ENCODE measurements around the gene APOL1. TPM values are rescaled to one million over a fixed set of nuclear protein-coding genes. Genes with fewer than 3 reads are reported as not detected.

The APOL1 gene
- total and polyA plus RNA-seq, 4 donors, result 7.7 to 129 (median 59.5) TPM

DNA sequence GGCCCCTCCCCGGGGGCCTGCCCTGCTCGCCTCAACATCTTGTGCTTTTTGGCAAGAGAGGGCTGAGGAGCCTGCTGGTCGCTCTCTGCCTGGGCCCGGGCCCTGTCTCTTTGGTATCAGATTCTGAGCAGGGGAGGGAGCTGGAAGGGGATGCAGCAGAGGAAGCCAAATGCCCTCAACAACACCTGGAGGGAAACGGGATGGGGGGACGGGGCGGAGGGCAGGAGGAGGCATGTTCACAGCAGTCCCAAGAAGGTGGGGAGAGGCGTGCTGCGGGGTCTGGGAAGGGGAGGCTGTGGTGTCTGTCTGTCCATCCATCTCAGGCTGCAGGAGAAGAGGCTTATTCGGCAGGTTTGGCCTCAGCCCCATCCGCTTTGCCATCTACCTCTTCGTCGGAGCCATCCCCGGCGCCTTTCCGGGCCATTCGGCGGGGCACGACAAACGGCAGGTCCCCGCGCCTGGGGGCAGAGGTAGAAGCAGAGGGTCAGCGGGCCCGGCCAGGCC is 29.4 kb downstream of the APOL1 start:
- Histone ChIP-seq H3K4me1 (ENCODE audit: control insufficient read depth in 4 of 4, insufficient read depth in 4 of 4, low read length in 3 of 4) (peaks cover 15 to 61% (median 43%) of the 10 kb centered on the region in 4 donors), H3K27ac (ENCODE audit: low read depth in 1 of 2, low read length in 2 of 2) (no peak overlapping the region), H3K9ac (ENCODE audit: low read depth in 1 of 2, low read length in 2 of 2) (no peak overlapping the region), H3K27me3 (ENCODE audit: control insufficient read depth in 4 of 4, insufficient read depth in 4 of 4, low read length in 3 of 4) (no peaks in the 10 kb centered on the region), H3K9me3 (ENCODE audit: control insufficient read depth in 4 of 4, low read length in 3 of 4) (no peaks in the 10 kb centered on the region), H3K36me3 (ENCODE audit: control insufficient read depth in 4 of 4, insufficient read depth in 3 of 4, low read depth in 1 of 4, low read length in 3 of 4) (peaks cover 15 to 45% (median 38%) of the 10 kb centered on the region in 4 donors), H3K4me3 (ENCODE audit: low read depth in 1 of 3, low read length in 3 of 3) (no peak overlapping the region)
- no peak for DNase-seq (ENCODE audit: low spot score)
- 91% methylated on average over 24 of the region's 24 CpGs for WGBS
- TF ChIP-seq, protein P1, sequence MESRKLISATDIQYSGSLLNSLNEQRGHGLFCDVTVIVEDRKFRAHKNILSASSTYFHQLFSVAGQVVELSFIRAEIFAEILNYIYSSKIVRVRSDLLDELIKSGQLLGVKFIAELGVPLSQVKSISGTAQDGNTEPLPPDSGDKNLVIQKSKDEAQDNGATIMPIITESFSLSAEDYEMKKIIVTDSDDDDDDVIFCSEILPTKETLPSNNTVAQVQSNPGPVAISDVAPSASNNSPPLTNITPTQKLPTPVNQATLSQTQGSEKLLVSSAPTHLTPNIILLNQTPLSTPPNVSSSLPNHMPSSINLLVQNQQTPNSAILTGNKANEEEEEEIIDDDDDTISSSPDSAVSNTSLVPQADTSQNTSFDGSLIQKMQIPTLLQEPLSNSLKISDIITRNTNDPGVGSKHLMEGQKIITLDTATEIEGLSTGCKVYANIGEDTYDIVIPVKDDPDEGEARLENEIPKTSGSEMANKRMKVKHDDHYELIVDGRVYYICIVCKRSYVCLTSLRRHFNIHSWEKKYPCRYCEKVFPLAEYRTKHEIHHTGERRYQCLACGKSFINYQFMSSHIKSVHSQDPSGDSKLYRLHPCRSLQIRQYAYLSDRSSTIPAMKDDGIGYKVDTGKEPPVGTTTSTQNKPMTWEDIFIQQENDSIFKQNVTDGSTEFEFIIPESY (IDR thresholded peaks at IDR 0.05), result no peak
- TF ChIP-seq SP1 (IDR thresholded peaks at IDR 0.05), result no peak
- no peak for TF ChIP-seq YY1 (IDR thresholded peaks at IDR 0.05)
- TF ChIP-seq, protein P2, sequence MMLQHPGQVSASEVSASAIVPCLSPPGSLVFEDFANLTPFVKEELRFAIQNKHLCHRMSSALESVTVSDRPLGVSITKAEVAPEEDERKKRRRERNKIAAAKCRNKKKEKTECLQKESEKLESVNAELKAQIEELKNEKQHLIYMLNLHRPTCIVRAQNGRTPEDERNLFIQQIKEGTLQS (IDR thresholded peaks at IDR 0.05), result no peak
- TF ChIP-seq, protein P3, sequence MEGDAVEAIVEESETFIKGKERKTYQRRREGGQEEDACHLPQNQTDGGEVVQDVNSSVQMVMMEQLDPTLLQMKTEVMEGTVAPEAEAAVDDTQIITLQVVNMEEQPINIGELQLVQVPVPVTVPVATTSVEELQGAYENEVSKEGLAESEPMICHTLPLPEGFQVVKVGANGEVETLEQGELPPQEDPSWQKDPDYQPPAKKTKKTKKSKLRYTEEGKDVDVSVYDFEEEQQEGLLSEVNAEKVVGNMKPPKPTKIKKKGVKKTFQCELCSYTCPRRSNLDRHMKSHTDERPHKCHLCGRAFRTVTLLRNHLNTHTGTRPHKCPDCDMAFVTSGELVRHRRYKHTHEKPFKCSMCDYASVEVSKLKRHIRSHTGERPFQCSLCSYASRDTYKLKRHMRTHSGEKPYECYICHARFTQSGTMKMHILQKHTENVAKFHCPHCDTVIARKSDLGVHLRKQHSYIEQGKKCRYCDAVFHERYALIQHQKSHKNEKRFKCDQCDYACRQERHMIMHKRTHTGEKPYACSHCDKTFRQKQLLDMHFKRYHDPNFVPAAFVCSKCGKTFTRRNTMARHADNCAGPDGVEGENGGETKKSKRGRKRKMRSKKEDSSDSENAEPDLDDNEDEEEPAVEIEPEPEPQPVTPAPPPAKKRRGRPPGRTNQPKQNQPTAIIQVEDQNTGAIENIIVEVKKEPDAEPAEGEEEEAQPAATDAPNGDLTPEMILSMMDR (IDR thresholded peaks at IDR 0.05; ENCODE audit: low read depth, low read length, missing input control), result no peak
- TF ChIP-seq NR2F2 (IDR thresholded peaks at IDR 0.05), result no peak
- no peak for TF ChIP-seq EGR1 (IDR thresholded peaks at IDR 0.05; ENCODE audit: low read depth in 2 of 2)
- TF ChIP-seq RXRA (IDR thresholded peaks at IDR 0.05), result no peak
- no peak for TF ChIP-seq FOXA2 (IDR thresholded peaks at IDR 0.05)
- no peak for TF ChIP-seq GABPA (IDR thresholded peaks at IDR 0.05 in 1 of 2, conservative IDR thresholded peaks at IDR 0.05 in 1 of 2)
- TF ChIP-seq, protein P4, sequence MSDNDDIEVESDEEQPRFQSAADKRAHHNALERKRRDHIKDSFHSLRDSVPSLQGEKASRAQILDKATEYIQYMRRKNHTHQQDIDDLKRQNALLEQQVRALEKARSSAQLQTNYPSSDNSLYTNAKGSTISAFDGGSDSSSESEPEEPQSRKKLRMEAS (IDR thresholded peaks at IDR 0.05), result no peak
- TF ChIP-seq HNF4G (IDR thresholded peaks at IDR 0.05), result no peak
- TF ChIP-seq, protein P5, sequence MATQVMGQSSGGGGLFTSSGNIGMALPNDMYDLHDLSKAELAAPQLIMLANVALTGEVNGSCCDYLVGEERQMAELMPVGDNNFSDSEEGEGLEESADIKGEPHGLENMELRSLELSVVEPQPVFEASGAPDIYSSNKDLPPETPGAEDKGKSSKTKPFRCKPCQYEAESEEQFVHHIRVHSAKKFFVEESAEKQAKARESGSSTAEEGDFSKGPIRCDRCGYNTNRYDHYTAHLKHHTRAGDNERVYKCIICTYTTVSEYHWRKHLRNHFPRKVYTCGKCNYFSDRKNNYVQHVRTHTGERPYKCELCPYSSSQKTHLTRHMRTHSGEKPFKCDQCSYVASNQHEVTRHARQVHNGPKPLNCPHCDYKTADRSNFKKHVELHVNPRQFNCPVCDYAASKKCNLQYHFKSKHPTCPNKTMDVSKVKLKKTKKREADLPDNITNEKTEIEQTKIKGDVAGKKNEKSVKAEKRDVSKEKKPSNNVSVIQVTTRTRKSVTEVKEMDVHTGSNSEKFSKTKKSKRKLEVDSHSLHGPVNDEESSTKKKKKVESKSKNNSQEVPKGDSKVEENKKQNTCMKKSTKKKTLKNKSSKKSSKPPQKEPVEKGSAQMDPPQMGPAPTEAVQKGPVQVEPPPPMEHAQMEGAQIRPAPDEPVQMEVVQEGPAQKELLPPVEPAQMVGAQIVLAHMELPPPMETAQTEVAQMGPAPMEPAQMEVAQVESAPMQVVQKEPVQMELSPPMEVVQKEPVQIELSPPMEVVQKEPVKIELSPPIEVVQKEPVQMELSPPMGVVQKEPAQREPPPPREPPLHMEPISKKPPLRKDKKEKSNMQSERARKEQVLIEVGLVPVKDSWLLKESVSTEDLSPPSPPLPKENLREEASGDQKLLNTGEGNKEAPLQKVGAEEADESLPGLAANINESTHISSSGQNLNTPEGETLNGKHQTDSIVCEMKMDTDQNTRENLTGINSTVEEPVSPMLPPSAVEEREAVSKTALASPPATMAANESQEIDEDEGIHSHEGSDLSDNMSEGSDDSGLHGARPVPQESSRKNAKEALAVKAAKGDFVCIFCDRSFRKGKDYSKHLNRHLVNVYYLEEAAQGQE (IDR thresholded peaks at IDR 0.05), result no peak
- TF ChIP-seq HNF4A (conservative IDR thresholded peaks at IDR 0.05), result no peak
- no peak for TF ChIP-seq TAF1 (conservative IDR thresholded peaks at IDR 0.05)
- no peak for TF ChIP-seq RAD21 (IDR thresholded peaks at IDR 0.05)
- no peak for TF ChIP-seq FOXA1 (IDR thresholded peaks at IDR 0.05)
